ENCODE measurements around the gene HMG20B. TPM values are rescaled to one million over a fixed set of nuclear protein-coding genes. Genes with fewer than 3 reads are reported as not detected.

The HMG20B gene
- total and polyA plus RNA-seq, 2 of the 8 experiments (the other 6 are each of a cell fraction or from before 2014, with no cell fraction given): 42.9 to 74.2 TPM

GRCh38 chr19:3608750-3609322 is 36.1 kb downstream of the HMG20B start:
- WGBS, 2 experiments (ENCODE audit: extremely low coverage in 1 of 2, insufficient coverage in 1 of 2, insufficient read length in 1 of 2, insufficient replicate concordance in 2 of 2, low coverage in 1 of 2, low lambda C conversion rate in 2 of 2, missing lambda C conversion rate in 1 of 2): 92% methylated on average over 17 of the region's 21 CpGs; no CpG with 5 or more reads in 1 of the 2 experiments
- Histone ChIP-seq H2BK12ac (ENCODE audit: low read depth, low read length) (no peak overlapping the region), H4K20me1 (replicated peaks in 1 of 2; ENCODE audit: control insufficient read depth in 1 of 2, insufficient read depth in 2 of 2, low read length in 2 of 2) (peaks cover 2 to 13% of the 10 kb centered on the region in 2 experiments), H2BK120ac (replicated peaks; ENCODE audit: low read depth, low read length) (no peak overlapping the region), H3K4me1 (replicated peaks in 1 of 4; ENCODE audit: control insufficient read depth in 3 of 4, insufficient read depth in 4 of 4, low read length in 3 of 4) (peaks cover 3 to 14% (median 12%) of the 10 kb centered on the region in 4 experiments), H2AK5ac (ENCODE audit: low read depth, low read length) (no peak overlapping the region), H2BK15ac (ENCODE audit: low read length) (no peak overlapping the region), H4K91ac (replicated peaks; ENCODE audit: insufficient read length, low read length) (no peak overlapping the region), H3K9ac (replicated peaks in 1 of 4; ENCODE audit: extremely low read depth in 1 of 4, low read depth in 3 of 4, low read length in 3 of 4) (no peak overlapping the region; a peak in 1 of 7 replicates), H3K56ac (replicated peaks; ENCODE audit: insufficient read length, low read depth, low read length) (no peak overlapping the region), H4K8ac (ENCODE audit: extremely low read depth, insufficient read depth, low read length) (no peak overlapping the region), H3K4me2 (ENCODE audit: insufficient read depth in 1 of 2, low read depth in 2 of 2, low read length in 2 of 2) (no peak overlapping the region; a peak in 1 of 4 replicates), H4K5ac (ENCODE audit: insufficient read length, low read depth, low read length) (no peak overlapping the region), H3K27ac (ENCODE audit: low read depth, low read length) (no peak overlapping the region), H3K23me2 (ENCODE audit: low read depth, low read length) (peaks cover 18% of the 10 kb centered on the region; the same call in 1 of the 2 replicates), H3K9me3 (ENCODE audit: insufficient read depth in 2 of 2, low read depth in 1 of 2, low read length in 1 of 2) (no peaks in the 10 kb centered on the region), H3K4ac (replicated peaks; ENCODE audit: insufficient read length, low read depth, low read length) (no peak overlapping the region), H2AFZ (ENCODE audit: low read length) (no peak overlapping the region), H2BK20ac (ENCODE audit: low read length) (no peak overlapping the region), H3K79me1 (ENCODE audit: low read depth, low read length) (no peaks in the 10 kb centered on the region; the same call in 1 of the 2 replicates), H3K4me3 (ENCODE audit: extremely low read depth in 1 of 4, insufficient read depth in 2 of 4, low read depth in 3 of 4, low read length in 4 of 4) (no peak overlapping the region), H3K27me3 (replicated peaks in 1 of 4; ENCODE audit: control insufficient read depth in 3 of 4, extremely low read depth in 1 of 4, insufficient read depth in 3 of 4, low read length in 3 of 4) (peaks cover 0 to 16% (median 13%) of the 10 kb centered on the region in 4 experiments; a peak in 5 of 7 replicates), H2BK5ac (ENCODE audit: low read depth, low read length) (no peak overlapping the region), H3K79me2 (ENCODE audit: control insufficient read depth in 1 of 2, insufficient read depth in 2 of 2, low read length in 2 of 2) (no peaks in the 10 kb centered on the region), H3K23ac (ENCODE audit: insufficient read length) (no peak overlapping the region), H3K36me3 (ENCODE audit: control insufficient read depth in 2 of 4, insufficient read depth in 4 of 4, low read length in 3 of 4) (peaks cover 0 to 21% (median 3%) of the 10 kb centered on the region in 4 experiments; a peak in 2 of 8 replicates), H3K14ac (ENCODE audit: insufficient read length) (no peak overlapping the region), H3K18ac (ENCODE audit: extremely low read depth, low read length) (peak overlapping the region; percentile 60; the same call in 1 of the 2 replicates)
- TF ChIP-seq YY1 (IDR thresholded peaks at IDR 0.05; ENCODE audit: low read depth, low read length) (no peak), RNF2 (IDR thresholded peaks at IDR 0.05; ENCODE audit: borderline replicate concordance, low read depth, low read length, missing control alignments, poor library complexity, severe bottlenecking) (no peak), SRF (IDR thresholded peaks at IDR 0.05; ENCODE audit: low read depth, low read length) (no peak), PHF8 (conservative IDR thresholded peaks at IDR 0.05; ENCODE audit: low read depth, low read length) (no peak), KDM5A (IDR thresholded peaks at IDR 0.05; ENCODE audit: low read length) (no peak), RBBP5 (IDR thresholded peaks at IDR 0.05; ENCODE audit: borderline replicate concordance, low read depth, low read length) (no peak), FOSL1 (IDR thresholded peaks at IDR 0.05; ENCODE audit: insufficient read depth, low read depth, low read length) (no peak), SP1 (IDR thresholded peaks at IDR 0.05; ENCODE audit: low read depth, low read length) (no peak), RXRA (IDR thresholded peaks at IDR 0.05; ENCODE audit: insufficient read depth, low read depth, low read length) (no peak), HDAC2 (IDR thresholded peaks at IDR 0.05; ENCODE audit: borderline replicate concordance in 1 of 2, low read depth in 2 of 2, low read length in 2 of 2) (no peak)
- ChIA-PET CTCF (ENCODE audit: partially characterized antibody) (interaction anchor here (0.8 to 4.0 kb wide), 11 partner anchors 10 to 96 kb away, joined by 3 to 23 read pairs (median 4); partner anchors contain the start of gene GIPC3), POLR2A (ENCODE audit: partially characterized antibody) (interaction anchor here (0.6 to 1.9 kb wide), 6 partner anchors 10 to 152 kb away, joined by 3 to 6 read pairs (median 4); no protein-coding TSS in a partner anchor)
- no peak for FAIRE-seq
- no peak for DNase-seq (ENCODE audit: low read depth in 1 of 2, low spot score in 2 of 2)
